H54 (cell line): Measurements from ENCODE around the gene HOXC9.

Source experiments
- DNase-seq: peaks from one replicate; pipeline ENCODE4 v3.0.0; 2011; ENCODE audit warnings: low spot score, mixed read lengths; ENCODE audit not compliant: insufficient read length
- FAIRE-seq: peaks from 3 replicates; lab custom pipeline; 2011; peaks lifted over from hg19 to GRCh38; lab: Jason Lieb, UNC
- POLR2A ChIP-seq: IDR thresholded peaks from 2 replicates; pipeline ENCODE4 v1.6.1; 2011; ENCODE audit warnings: low read depth, mild to moderate bottlenecking, low read length

HOXC9 gene

DNA sequence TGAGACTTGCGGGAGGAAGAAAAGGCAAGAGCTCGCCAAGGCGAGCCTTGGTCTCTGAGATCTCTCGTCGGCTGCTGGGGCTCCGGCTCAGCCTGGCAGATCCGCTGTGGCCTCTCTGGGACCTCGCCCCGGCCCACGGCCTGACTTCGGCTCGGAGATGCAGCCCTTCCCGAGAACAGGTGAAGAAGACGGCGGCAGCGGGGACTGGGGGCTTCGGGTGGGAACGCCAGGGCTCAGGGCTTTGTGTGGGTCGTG is 6.0 kb upstream of the HOXC9 start:
- DNase-seq (no peak), FAIRE-seq (no peak)
- TF ChIP-seq POLR2A, result no peak

DNA sequence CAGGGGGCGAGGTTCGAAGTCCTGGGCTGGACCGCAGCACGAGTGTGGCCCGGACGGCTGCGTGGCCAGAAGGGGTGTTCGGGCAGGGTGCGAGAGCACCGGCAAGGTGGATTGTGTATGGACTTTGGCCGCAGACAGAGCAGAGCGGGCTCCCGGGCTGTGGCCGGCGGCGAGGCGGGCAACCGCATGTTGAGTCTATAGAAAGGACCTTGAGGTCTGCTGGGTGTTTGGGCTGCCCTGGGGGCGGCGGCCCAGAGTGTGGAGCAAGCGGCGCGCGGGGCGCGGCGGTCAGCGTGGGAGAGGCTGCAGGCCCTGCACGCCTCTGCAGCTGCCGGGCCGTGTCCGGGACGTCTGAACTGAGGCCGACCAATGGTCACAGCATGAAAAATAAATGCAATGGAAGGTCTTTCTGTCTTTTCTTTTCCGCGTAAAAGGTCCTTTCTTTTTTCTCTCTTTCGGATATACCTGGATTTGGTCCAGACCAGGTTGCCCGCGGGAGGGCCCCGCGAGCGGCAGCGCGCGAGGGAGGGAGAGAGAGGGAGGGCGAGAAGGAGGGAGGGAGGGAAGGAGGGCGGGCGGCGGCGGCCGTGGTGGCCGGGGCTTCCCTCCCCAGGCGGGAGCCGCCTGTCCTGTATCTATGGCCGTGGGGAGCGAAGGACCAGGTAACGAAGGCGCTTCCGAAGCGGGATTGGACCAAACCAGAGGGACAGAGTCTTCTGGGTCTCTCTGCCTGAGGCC is 5.5 kb upstream of the HOXC9 start:
- FAIRE-seq, result no peak
- DNase-seq, result no peak
- TF ChIP-seq POLR2A, result no peak

DNA sequence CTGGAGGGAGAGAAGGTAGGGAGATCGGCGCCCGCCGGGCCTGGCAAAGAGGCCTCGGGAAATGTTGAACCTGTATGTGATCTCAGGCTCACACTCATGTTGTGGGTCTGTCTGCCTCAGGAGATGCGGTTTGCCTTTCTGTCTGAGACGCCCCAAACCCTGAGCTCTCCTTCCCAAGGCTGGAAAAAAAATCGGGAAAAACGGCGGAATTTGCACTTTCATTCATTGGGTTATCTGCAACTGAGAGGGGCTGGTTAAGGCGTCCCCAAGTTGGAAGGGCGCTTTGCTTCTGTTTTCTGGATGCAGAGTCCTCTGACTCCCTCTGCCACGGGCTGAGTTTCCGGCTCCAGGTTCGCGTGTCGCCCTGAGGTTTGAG is 5.0 kb upstream of the HOXC9 start:
- FAIRE-seq, result no peak
- no peak for TF ChIP-seq POLR2A
- no peak for DNase-seq

DNA sequence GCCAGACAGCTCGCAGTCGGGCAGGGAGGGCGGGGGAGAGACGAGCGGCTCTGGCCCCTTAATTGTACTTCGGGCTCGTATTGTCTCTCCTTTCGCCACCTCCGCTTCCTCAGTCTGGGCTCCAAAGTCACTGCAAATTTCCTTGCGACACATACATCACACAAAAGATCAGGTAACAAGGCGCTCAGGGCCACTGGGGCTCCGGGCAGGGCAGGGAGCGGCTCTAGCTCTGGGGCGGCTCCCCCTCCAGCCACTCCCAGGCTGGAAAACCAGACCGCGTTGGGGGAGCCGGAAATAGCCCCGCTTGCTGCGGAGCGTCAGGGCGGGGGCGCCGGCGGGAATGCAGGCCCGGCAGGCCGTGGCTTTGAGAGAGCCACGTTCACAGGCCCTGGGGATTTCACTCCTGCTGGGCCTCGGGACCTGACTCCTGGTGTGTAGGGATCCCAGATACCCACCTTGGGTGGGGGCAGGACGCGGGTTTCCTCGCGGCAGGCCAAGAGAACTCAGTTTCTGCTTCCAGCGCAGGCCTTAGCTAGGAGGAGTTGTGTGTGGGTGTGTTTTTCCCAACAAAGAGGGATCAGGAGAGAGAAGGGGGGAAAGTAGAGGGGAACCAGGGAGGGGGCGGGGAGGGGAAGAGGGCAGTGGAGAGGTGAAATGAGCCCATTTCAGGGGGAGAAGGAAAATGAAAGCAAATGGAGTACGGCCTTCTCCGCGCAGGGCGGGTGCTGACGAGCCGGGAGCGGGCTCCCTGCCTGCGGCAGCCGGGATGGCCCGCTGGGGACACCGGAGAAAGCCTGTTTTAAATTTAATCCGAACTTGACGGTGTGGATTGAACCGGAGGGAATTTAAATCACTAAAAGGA is 4.4 kb upstream of the HOXC9 start:
- FAIRE-seq (no peak), DNase-seq (no peak)
- peak; percentile 56; the same call in 1 of the 2 replicates for TF ChIP-seq POLR2A

DNA sequence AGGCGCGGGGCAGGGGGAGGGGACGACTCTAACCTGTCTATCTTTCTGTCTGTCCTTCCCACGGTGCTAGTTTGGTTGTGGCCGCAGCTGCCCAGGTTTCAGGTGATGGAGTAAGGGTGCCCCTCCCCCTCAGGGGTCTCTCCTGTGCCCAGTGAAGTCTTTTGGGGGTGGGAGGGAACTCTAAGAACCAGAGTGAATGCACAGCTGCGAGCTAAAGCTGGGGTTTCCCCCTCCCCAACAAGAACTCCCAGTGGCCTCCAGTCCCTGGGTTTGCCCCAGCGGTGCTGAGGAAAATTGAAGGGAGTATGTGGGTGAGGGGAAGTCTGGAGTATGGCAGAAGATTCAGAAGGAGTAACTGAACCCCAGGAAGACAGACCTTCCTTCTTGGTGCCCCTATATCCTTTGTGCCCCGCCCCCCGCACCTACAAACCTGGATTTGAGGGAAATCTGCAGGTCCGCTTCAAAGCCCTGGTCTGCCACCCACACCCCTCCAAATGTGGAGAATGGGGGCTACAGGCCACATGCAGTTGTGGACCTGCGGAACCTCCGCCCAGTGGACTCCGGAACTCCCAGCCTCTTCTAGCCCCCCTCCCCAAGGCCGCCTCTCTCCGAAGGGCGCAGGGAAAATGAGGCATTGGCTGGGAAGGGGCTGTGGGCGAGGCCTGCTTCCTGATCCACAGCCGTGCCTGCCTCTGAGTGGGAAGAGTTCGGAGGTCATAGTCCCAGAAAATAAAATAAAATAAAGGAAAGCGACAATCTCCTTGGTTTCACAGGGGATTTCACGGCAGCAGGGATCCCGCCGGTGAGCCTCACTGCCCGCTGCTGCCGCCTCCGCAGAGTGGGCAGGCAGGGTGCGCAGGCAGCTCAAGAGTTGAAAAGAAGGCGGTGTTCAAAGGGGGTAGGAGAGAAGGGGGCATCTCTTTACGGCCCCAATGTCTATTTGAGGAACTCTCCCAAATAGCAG is 3.4 kb upstream of the HOXC9 start:
- FAIRE-seq, result no peak
- DNase-seq, result no peak
- TF ChIP-seq POLR2A, result no peak

DNA sequence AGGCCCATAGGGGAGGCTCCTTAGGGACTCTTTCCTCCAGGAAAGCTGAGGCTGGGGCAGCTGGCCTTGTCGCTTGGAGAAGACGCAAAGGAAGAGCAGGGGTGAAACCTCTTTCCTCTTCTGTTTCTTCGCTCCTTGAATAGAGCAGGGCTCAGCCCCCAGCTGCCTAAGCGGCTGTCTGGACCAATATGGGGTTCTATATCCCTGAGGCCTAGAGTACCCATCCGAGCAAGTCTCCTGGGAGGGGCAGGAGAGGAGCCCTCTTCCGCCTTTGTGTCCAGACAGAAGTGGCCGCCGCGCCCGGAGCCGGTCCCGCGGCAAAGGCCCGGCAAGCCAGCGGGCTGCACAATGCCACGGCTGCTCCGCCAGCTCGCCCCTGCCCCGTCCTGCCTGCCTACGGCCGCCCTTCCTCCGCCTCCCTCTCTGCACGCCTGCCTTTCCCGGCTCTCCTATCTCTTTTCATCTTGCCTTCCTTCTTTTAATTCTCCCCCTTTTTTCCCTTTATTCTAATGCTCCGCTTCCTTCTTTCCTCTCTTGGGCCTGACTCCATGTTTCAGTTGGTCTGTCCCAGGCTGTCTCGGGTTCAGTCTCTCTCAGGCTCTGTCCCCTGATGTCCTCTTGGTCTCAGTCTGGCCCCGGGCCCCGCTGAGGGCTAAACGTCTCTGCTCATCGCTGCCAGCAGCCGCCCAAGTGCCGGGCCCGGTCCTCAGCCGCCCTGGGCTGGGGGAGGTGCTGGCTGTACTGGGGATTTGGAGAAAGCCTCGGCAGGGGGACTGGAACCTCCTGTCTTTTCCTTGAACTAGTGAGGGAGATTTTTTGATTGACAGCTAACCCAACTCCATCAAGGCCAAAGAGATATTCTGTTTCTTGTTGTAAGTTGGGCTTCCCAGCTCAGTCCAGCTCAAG is 2.5 kb upstream of the HOXC9 start:
- FAIRE-seq (no peak), DNase-seq (no peak)
- TF ChIP-seq POLR2A, result no peak

DNA sequence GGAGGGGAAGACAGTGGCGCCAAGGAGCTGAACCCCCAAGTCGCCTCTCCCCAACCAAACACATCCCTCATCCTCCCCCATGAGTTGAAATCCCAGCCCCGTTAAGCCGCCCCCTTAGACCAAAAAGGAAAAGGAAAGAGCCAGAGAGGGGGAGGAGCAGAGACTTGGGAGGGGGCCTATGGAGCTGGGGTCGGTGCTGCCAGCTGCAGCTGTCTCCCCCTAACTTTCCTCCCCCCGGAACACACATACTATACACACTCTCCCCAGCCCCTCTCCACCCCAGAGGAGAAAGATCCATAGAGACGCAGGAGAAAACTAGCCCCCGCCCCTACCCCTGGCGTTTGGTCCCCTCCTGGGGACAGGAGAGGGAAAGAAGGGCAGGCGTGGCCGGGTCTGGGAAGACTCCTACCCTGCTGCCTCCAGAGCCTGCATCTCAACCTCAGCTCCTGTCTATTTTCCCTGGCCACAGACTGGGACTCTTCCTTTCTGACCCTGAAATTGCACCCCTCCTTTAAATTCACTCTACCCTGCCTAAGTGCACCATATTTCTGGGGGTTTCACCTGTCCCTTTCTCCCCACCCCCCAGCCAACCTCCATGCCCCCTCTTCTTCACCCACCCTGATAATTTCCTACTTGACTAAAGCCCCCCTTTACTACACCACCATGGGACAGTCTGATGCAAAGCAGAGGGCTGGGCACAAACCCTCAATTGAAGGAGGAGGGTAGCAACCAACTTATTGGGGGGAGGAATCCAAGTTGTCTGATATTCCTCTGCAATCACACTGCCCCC is 1.7 kb upstream of the HOXC9 start:
- no peak for TF ChIP-seq POLR2A
- DNase-seq (no peak), FAIRE-seq (no peak)

DNA sequence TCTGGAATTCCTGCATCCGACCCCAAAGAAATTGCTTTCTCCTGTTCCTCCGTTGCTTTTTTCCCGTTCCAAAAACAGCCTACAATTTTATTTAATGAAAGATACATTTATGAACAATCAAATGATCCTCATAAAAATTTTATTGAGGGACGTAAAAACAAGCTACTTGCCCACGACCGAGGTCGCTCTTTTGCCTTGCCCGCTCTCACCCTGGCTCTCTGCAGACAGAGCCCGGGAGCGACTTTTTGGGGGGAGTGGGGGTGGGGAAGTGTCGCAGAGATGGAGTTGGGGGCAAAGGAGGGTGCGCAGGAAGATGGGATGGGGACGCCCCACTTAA is 1.1 kb upstream of the HOXC9 start:
- no peak for TF ChIP-seq POLR2A
- FAIRE-seq, result no peak
- no peak for DNase-seq

DNA sequence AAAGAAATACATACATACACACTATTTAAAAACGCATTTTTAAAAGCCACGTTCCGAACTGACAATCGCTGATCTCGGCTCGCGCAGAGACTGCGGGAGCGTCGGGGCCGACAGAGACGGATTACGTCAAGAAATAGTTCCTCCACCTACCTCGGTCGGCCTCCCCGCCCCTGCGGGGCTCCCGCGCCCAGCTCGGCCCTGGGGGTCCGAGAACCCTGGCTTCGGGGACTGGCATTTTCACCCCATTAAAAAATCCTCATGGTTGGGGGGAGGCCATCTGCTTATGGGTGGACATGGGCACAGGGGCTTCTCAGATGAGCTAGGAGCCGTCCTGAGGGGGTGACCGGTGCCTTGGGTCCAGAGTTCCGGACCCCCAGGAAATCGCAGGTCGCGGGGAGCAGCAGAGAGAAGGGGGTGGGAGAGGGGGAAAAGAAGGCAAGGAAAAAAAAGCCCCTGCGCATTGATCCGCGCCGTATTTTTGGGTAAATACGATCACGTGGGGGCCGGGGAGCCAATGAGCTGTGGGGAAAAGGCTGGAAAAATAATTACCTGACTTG is 324 bp upstream of the HOXC9 start:
- FAIRE-seq (no peak), DNase-seq (peak; percentile 80)
- no peak for TF ChIP-seq POLR2A

DNA sequence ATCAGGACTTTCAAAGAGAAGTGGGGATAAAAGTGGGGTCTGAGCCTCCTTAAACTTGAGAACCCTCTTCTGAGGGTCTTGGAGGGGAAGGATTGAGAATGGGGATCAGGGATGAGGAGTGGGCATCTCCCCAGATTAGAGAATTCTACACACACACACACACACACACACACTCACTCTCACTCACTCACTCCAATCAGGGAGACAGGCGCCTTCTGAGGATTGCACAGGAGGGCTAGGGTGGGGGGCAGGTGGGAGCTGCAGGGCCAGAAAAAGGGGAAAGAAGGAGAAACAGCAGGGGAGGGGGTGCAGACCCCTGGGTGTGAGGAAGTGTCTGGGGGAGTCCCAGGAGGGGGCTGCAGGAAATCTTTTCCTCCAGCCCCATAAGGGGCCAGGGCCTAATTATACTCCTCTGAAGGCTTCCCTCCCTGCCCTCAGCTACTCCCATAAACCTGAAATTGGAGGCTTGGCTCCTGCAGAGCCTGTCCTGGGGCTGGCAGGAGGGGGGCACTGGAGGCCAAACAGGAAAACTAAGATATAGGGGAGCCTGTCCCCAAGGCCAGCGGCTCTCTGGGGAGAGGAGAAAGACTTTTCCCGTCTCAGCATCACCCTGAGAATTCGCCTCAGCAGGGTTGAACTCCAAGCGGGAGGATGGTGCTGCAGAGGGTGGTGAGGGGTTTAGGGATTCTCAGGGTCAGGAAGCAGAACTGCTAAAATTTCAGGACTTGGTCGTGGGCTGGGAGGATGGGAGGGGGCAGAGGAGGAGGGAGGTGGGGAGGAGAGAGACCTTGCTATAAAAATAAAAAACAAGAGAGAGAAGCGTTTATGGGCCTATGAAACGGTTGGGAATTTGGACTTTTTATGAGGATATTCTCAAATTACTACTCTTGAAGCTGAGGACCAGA is 1.6 kb downstream of the HOXC9 start:
- no peak for FAIRE-seq
- TF ChIP-seq POLR2A, result no peak

DNA sequence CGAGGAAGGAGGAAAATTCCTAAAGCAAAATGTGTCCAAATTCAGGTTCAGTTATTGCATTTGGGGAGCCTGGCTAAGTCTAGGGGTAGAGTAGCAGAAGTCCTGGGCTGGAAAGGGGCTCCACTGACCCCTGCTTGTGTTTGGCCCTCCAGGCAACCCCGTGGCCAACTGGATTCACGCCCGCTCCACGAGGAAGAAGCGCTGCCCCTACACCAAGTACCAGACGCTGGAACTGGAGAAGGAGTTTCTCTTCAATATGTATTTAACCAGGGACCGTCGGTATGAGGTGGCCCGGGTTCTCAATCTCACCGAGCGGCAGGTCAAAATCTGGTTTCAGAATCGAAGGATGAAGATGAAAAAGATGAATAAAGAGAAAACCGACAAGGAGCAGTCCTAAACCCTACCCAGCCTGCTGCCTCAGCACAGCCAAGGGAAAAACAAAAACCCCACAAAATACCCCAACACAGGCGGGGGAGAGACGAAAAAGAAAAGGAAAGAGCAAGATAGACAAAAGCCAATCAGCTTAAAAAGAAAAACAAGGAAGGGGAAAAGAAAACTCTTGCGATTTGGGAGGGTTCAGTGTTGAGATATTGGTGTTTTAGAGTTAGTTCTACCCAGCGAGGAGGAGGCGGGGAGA is 2.4 kb downstream of the HOXC9 start:
- no peak for TF ChIP-seq POLR2A
- no peak for FAIRE-seq
- DNase-seq, result no peak

More for the DNA sequence above, 1.6 kb downstream of the HOXC9 start:
- no peak for DNase-seq
